GM10266 (cell line): Measurements from ENCODE around the gene PARVB.

ENCODE experiments used
- DNase-seq: peaks from one replicate; pipeline ENCODE4 v3.0.0; 2012; ENCODE audit errors: extremely low spot score
- TF ChIP-seq, protein P1 (sequence below): IDR thresholded peaks from 2 replicates; pipeline ENCODE4 v1.5.1; 2012; ENCODE audit warnings: mild to moderate bottlenecking, low read depth; ENCODE audit not compliant: control insufficient read depth, insufficient read depth; ENCODE audit errors: missing control alignments

Gene PARVB

GRCh38 chr22:44194569-44194968 lies 170.5 kb downstream of the PARVB start:
- TF ChIP-seq, protein P1, sequence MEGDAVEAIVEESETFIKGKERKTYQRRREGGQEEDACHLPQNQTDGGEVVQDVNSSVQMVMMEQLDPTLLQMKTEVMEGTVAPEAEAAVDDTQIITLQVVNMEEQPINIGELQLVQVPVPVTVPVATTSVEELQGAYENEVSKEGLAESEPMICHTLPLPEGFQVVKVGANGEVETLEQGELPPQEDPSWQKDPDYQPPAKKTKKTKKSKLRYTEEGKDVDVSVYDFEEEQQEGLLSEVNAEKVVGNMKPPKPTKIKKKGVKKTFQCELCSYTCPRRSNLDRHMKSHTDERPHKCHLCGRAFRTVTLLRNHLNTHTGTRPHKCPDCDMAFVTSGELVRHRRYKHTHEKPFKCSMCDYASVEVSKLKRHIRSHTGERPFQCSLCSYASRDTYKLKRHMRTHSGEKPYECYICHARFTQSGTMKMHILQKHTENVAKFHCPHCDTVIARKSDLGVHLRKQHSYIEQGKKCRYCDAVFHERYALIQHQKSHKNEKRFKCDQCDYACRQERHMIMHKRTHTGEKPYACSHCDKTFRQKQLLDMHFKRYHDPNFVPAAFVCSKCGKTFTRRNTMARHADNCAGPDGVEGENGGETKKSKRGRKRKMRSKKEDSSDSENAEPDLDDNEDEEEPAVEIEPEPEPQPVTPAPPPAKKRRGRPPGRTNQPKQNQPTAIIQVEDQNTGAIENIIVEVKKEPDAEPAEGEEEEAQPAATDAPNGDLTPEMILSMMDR: no peak

GRCh38 chr22:44195189-44195871 lies 171.2 kb downstream of the PARVB start:
- no peak for DNase-seq
- TF ChIP-seq, protein P1: no peak

More at GRCh38 chr22:44194569-44194968, 170.5 kb downstream of the PARVB start:
- no peak for DNase-seq

- DNase-seq: no peak
- TF ChIP-seq, protein P1: no peak
Observed at GRCh38 chr22:44196241-44196640, 172.1 kb downstream of the PARVB start.

GRCh38 chr22:44196731-44197131 lies 172.6 kb downstream of the PARVB start:
- DNase-seq: no peak
- TF ChIP-seq, protein P1: no peak

GRCh38 chr22:44197271-44197670 lies 173.2 kb downstream of the PARVB start:
- TF ChIP-seq, protein P1: no peak
- no peak for DNase-seq

GRCh38 chr22:44199164-44199563 lies 175.1 kb downstream of the PARVB start:
- no peak for DNase-seq
- TF ChIP-seq, protein P1: no peak

- no peak for DNase-seq
- TF ChIP-seq, protein P1: no peak
Observed at GRCh38 chr22:44199866-44200265, 175.8 kb downstream of the PARVB start.
